Measurements from ENCODE around the gene SERTAD1.

DNA sequence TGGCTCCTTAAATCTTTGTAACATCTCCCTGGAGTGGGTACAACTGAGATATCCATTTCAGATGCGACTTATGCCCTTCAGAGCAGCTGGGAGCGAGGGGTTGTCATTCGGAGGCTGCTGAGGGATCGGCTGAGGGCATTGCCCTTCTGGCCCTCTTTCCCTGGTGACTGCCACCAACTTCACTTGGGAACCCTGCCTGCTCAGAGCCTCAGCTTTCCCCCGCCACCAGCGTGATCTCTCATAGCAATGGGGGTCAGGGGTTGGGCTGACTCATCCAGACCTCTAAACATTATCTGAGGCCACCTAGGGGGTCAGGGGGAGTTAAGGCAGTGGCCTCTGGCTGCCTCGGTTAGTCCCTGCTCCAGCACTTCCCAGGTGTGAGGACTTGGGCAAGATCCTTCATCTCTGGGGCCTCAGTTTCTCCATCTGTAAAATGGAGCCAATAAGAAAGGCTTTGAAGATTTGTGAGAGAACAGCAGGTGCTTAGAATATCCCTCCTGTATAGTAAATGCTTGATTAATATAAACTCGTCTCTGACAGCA, 13.8 kb downstream of the SERTAD1 start:
- no peak for TF ChIP-seq POLR2A (IDR thresholded peaks at IDR 0.05; ENCODE audit: extremely low read depth, insufficient read length)
- TF ChIP-seq, protein P1, sequence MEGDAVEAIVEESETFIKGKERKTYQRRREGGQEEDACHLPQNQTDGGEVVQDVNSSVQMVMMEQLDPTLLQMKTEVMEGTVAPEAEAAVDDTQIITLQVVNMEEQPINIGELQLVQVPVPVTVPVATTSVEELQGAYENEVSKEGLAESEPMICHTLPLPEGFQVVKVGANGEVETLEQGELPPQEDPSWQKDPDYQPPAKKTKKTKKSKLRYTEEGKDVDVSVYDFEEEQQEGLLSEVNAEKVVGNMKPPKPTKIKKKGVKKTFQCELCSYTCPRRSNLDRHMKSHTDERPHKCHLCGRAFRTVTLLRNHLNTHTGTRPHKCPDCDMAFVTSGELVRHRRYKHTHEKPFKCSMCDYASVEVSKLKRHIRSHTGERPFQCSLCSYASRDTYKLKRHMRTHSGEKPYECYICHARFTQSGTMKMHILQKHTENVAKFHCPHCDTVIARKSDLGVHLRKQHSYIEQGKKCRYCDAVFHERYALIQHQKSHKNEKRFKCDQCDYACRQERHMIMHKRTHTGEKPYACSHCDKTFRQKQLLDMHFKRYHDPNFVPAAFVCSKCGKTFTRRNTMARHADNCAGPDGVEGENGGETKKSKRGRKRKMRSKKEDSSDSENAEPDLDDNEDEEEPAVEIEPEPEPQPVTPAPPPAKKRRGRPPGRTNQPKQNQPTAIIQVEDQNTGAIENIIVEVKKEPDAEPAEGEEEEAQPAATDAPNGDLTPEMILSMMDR (IDR thresholded peaks at IDR 0.05; ENCODE audit: low read depth, low read length): no peak
- TF ChIP-seq, protein P2, sequence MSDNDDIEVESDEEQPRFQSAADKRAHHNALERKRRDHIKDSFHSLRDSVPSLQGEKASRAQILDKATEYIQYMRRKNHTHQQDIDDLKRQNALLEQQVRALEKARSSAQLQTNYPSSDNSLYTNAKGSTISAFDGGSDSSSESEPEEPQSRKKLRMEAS (IDR thresholded peaks at IDR 0.05; ENCODE audit: low read depth, low read length): no peak
- TF ChIP-seq MYC (IDR thresholded peaks at IDR 0.05; ENCODE audit: low read depth, low read length): no peak

All from NB4 (cell line).